Measurements from ENCODE around the gene CPEB3. TPM values are rescaled to one million over a fixed set of nuclear protein-coding genes. Genes with fewer than 3 reads are reported as not detected.

Gene CPEB3
- total and polyA plus RNA-seq, 4 donors, result 2.1 to 8.4 (median 5.1) TPM

DNA sequence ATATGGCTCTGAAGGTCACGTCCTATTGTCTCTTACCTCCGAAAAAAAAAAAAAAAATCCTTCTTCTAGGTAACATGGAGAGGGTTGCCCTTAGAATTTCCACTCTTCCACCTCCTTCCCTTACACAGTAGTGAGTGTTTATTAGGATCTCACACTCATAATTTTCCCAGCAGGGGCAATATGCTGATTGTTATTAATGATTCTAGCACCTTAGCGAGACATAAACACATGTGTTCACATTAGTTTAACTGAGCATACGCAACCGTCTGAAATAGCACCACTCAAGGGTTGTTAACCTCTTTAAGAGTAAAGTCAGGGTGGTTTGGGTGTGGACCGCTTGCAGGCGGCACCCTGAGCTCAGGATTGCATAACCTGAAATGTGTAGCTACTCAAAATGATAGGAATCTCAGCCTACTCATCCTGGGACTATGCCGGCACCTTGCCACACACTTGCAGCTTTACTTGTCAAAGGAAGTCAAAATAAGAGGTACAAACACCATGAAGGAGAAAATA is 52.2 kb downstream of the CPEB3 start:
- H3K4me1 ChIP-seq (ENCODE audit: control insufficient read depth in 4 of 4, insufficient read depth in 4 of 4, low read length in 3 of 4), result peaks cover 5 to 51% (median 31%) of the 10 kb centered on the region in 4 donors
- TF ChIP-seq GABPA (IDR thresholded peaks at IDR 0.05 in 1 of 2, conservative IDR thresholded peaks at IDR 0.05 in 1 of 2) (no peak), SP1 (IDR thresholded peaks at IDR 0.05) (no peak), JUND (IDR thresholded peaks at IDR 0.05) (no peak), FOXA2 (IDR thresholded peaks at IDR 0.05) (no peak), REST (IDR thresholded peaks at IDR 0.05) (no peak), FOXA1 (IDR thresholded peaks at IDR 0.05) (no peak), HNF4G (IDR thresholded peaks at IDR 0.05) (no peak), RAD21 (IDR thresholded peaks at IDR 0.05) (peak in 1 of 2 donors; percentile 36), RXRA (IDR thresholded peaks at IDR 0.05) (peak; percentile 66 to 76), NR2F2 (IDR thresholded peaks at IDR 0.05) (no peak), TAF1 (conservative IDR thresholded peaks at IDR 0.05) (no peak), HNF4A (conservative IDR thresholded peaks at IDR 0.05) (peak; percentile 39 to 53), YY1 (IDR thresholded peaks at IDR 0.05) (peak; percentile 66), MAX (IDR thresholded peaks at IDR 0.05) (no peak), EGR1 (IDR thresholded peaks at IDR 0.05; ENCODE audit: low read depth in 2 of 2) (no peak)
- TF ChIP-seq, protein P1, sequence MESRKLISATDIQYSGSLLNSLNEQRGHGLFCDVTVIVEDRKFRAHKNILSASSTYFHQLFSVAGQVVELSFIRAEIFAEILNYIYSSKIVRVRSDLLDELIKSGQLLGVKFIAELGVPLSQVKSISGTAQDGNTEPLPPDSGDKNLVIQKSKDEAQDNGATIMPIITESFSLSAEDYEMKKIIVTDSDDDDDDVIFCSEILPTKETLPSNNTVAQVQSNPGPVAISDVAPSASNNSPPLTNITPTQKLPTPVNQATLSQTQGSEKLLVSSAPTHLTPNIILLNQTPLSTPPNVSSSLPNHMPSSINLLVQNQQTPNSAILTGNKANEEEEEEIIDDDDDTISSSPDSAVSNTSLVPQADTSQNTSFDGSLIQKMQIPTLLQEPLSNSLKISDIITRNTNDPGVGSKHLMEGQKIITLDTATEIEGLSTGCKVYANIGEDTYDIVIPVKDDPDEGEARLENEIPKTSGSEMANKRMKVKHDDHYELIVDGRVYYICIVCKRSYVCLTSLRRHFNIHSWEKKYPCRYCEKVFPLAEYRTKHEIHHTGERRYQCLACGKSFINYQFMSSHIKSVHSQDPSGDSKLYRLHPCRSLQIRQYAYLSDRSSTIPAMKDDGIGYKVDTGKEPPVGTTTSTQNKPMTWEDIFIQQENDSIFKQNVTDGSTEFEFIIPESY (IDR thresholded peaks at IDR 0.05), result no peak
- TF ChIP-seq, protein P2, sequence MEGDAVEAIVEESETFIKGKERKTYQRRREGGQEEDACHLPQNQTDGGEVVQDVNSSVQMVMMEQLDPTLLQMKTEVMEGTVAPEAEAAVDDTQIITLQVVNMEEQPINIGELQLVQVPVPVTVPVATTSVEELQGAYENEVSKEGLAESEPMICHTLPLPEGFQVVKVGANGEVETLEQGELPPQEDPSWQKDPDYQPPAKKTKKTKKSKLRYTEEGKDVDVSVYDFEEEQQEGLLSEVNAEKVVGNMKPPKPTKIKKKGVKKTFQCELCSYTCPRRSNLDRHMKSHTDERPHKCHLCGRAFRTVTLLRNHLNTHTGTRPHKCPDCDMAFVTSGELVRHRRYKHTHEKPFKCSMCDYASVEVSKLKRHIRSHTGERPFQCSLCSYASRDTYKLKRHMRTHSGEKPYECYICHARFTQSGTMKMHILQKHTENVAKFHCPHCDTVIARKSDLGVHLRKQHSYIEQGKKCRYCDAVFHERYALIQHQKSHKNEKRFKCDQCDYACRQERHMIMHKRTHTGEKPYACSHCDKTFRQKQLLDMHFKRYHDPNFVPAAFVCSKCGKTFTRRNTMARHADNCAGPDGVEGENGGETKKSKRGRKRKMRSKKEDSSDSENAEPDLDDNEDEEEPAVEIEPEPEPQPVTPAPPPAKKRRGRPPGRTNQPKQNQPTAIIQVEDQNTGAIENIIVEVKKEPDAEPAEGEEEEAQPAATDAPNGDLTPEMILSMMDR (IDR thresholded peaks at IDR 0.05; ENCODE audit: low read depth, low read length, missing input control), result no peak
- TF ChIP-seq, protein P3, sequence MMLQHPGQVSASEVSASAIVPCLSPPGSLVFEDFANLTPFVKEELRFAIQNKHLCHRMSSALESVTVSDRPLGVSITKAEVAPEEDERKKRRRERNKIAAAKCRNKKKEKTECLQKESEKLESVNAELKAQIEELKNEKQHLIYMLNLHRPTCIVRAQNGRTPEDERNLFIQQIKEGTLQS (IDR thresholded peaks at IDR 0.05), result no peak
- H3K36me3 ChIP-seq (ENCODE audit: control insufficient read depth in 4 of 4, insufficient read depth in 3 of 4, low read depth in 1 of 4, low read length in 3 of 4), result no peaks in the 10 kb centered on the region
- peak overlapping the region; percentile 66 to 82 (median 73) for H3K4me3 ChIP-seq (ENCODE audit: low read depth in 1 of 3, low read length in 3 of 3)
- H3K9ac ChIP-seq (ENCODE audit: low read depth in 1 of 2, low read length in 2 of 2), result peak overlapping the region in 1 of 2 donors; percentile 58
- whole genome bisulfite sequencing, result 30% methylated on average over 8 of the region's 8 CpGs
- peak overlapping the region in 1 of 2 donors; percentile 94 for H3K27ac ChIP-seq (ENCODE audit: low read depth in 1 of 2, low read length in 2 of 2)
- H3K9me3 ChIP-seq (ENCODE audit: control insufficient read depth in 4 of 4, low read length in 3 of 4), result no peaks in the 10 kb centered on the region
- H3K27me3 ChIP-seq (ENCODE audit: control insufficient read depth in 4 of 4, insufficient read depth in 4 of 4, low read length in 3 of 4), result no peaks in the 10 kb centered on the region
- no peak for DNase-seq (ENCODE audit: low spot score)

All from liver (tissue), 9 donors.